Endothelial cell of umbilical vein (primary cell): ENCODE measurements around the gene PRKG1. TPM values are rescaled to one million over a fixed set of nuclear protein-coding genes. Genes with fewer than 3 reads are reported as not detected.

Experiments used
- BruUV-seq: library from RNA; stranded (reverse); fragments of 400-500 nt; replicated peaks from 2 replicates; lab custom pipeline; 2021; lab: Mats Ljungman, UMichigan
- CTCF ChIA-PET: fragments of 300-600, 350-600 bp; sonication (Branson Sonifier 250); formaldehyde crosslinking; loops from one replicate; lab custom pipeline; 2021; ENCODE audit warnings: antibody characterized with exemption, inconsistent platforms; lab: Charles Lee
- POLR2A ChIA-PET: fragments of 300-600, 350-600 bp; sonication (Branson Sonifier 250); formaldehyde crosslinking; loops from one replicate; lab custom pipeline; 2021; ENCODE audit warnings: antibody characterized with exemption, inconsistent platforms; lab: Charles Lee
- DNase-seq: peaks from one replicate; pipeline ENCODE4 v3.0.0-alpha.2; 2011; ENCODE audit warnings: low read depth, low spot score
- FAIRE-seq: peaks from 2 replicates; lab custom pipeline; 2011; peaks lifted over from hg19 to GRCh38; lab: Jason Lieb, UNC
- H2AFZ ChIP-seq: 2 replicates; pipeline ENCODE4 v1.6.0; 2012; ENCODE audit warnings: low read depth, low read length, control low read depth, inconsistent platforms
- H3K27ac ChIP-seq: 2 replicates; pipeline ENCODE4 v1.5.1; 2011; ENCODE audit warnings: low read depth, mild to moderate bottlenecking, control low read depth, low read length, moderate library complexity; ENCODE audit not compliant: insufficient read depth
- H3K27me3 ChIP-seq, 2 experiments: 2 replicates each; pipeline versions ENCODE4 v1.6.0 to v1.6.1; 2011; ENCODE audit warnings: low read length in 2 of 2, mixed read lengths in 1 of 2; ENCODE audit not compliant: control insufficient read depth in 2 of 2, insufficient read depth in 2 of 2
- H3K36me3 ChIP-seq, 2 experiments: 2 replicates in 1 of 2; 3 replicates in 1 of 2; pipeline ENCODE4 v1.5.1; 2011; ENCODE audit warnings: low read length in 2 of 2, mild to moderate bottlenecking in 1 of 2, moderate library complexity in 1 of 2; ENCODE audit not compliant: control insufficient read depth in 2 of 2, insufficient read depth in 2 of 2; ENCODE audit errors: extremely low read depth in 1 of 2
- H3K4me1 ChIP-seq: 3 replicates; pipeline ENCODE4 v1.5.1; 2011; ENCODE audit warnings: mild to moderate bottlenecking, low read length; ENCODE audit not compliant: control insufficient read depth, insufficient read depth; ENCODE audit errors: extremely low read depth
- H3K4me2 ChIP-seq: 2 replicates; pipeline ENCODE4 v1.6.1; 2011; ENCODE audit warnings: low read length, control low read depth, mixed read lengths; ENCODE audit not compliant: insufficient read depth
- H3K4me3 ChIP-seq, 3 experiments: fragments of 200-600 bp in 1 of 3; sonication (generic), shearing (Covaris generic) in 1 of 3; replicated peaks in 1 of 3; 2 replicates each; pipeline ENCODE4 v1.5.1; 2011 to 2016; ENCODE audit warnings: control low read depth in 3 of 3, low read length in 3 of 3, mild to moderate bottlenecking in 2 of 3, inconsistent platforms in 1 of 3, low read depth in 1 of 3, moderate library complexity in 1 of 3; ENCODE audit not compliant: insufficient read depth in 1 of 3
- H3K79me2 ChIP-seq: 2 replicates; pipeline ENCODE4 v1.6.0; 2012; ENCODE audit warnings: low read length, inconsistent platforms; ENCODE audit not compliant: control insufficient read depth, insufficient read depth
- H3K9ac ChIP-seq: replicated peaks from 2 replicates; pipeline ENCODE3; 2011; ENCODE audit warnings: low read length, control low read depth; ENCODE audit not compliant: insufficient read depth; ENCODE audit errors: extremely low read depth
- H3K9me1 ChIP-seq: replicated peaks from 3 replicates; pipeline ENCODE4 v1.6.0; 2011; ENCODE audit warnings: mild to moderate bottlenecking, low read length; ENCODE audit not compliant: control insufficient read depth, insufficient read depth; ENCODE audit errors: extremely low read depth
- H3K9me3 ChIP-seq: replicated peaks from 2 replicates; pipeline ENCODE4 v1.5.1; 2012; ENCODE audit warnings: low read length, inconsistent platforms; ENCODE audit not compliant: control insufficient read depth, insufficient read depth
- H4K20me1 ChIP-seq: replicated peaks from 2 replicates; pipeline ENCODE3; 2011; ENCODE audit warnings: mild to moderate bottlenecking, low read length; ENCODE audit not compliant: control insufficient read depth, insufficient read depth; ENCODE audit errors: extremely low read depth
- CTCF ChIP-seq, 2 donors: IDR thresholded peaks; 1 replicate in 1 of 2; 2 replicates in 1 of 2; pipeline ENCODE4 v1.5.1; 2011; ENCODE audit warnings: low read length in 2 of 2, mild to moderate bottlenecking in 2 of 2, moderate library complexity in 2 of 2, control low read depth in 1 of 2, inconsistent platforms in 1 of 2, low read depth in 1 of 2; ENCODE audit not compliant: insufficient read depth in 1 of 2; ENCODE audit errors: extremely low read depth in 1 of 2
- EZH2 ChIP-seq: IDR thresholded peaks from 2 replicates; pipeline ENCODE4 v1.6.1; 2012; ENCODE audit warnings: borderline replicate concordance, low read depth, mild to moderate bottlenecking, moderate library complexity, low read length, inconsistent platforms; ENCODE audit not compliant: severe bottlenecking
- FOS ChIP-seq: IDR thresholded peaks from 2 replicates; pipeline ENCODE4 v1.6.1; 2011; ENCODE audit warnings: mild to moderate bottlenecking, low read length, moderate library complexity, borderline replicate concordance; ENCODE audit not compliant: insufficient read depth
- GATA2 ChIP-seq: IDR thresholded peaks from 2 replicates; pipeline ENCODE4 v1.7.0; 2011; ENCODE audit warnings: low read depth, mild to moderate bottlenecking, moderate library complexity, mixed read lengths, low read length; ENCODE audit not compliant: insufficient read length, insufficient read depth
- JUN ChIP-seq: IDR thresholded peaks from 2 replicates; pipeline ENCODE4 v1.6.1; 2011; ENCODE audit warnings: borderline replicate concordance, low read depth; ENCODE audit not compliant: insufficient read length, insufficient read depth
- MAX ChIP-seq: IDR thresholded peaks from 2 replicates; pipeline ENCODE4 v1.6.1; 2011; ENCODE audit not compliant: insufficient read depth, insufficient read length
- MYC ChIP-seq: IDR thresholded peaks from one replicate; pipeline ENCODE4 v1.6.1; 2011; ENCODE audit warnings: mild to moderate bottlenecking, low read depth, low read length
- POLR2A ChIP-seq: IDR thresholded peaks from 2 replicates; pipeline ENCODE4 v1.6.1; 2012; ENCODE audit warnings: low read depth, mild to moderate bottlenecking, control low read depth, low read length
- POLR2AphosphoS5 ChIP-seq: IDR thresholded peaks from 2 replicates; pipeline ENCODE4 v1.6.1; 2012; ENCODE audit warnings: low read depth, mild to moderate bottlenecking, control low read depth, low read length, moderate library complexity; ENCODE audit not compliant: insufficient read depth
- dilution Hi-C: fragments of 300-500 bp; cut with MboI; formaldehyde crosslinking; loops from one replicate; pipeline ENCODE4 v1.15.0; 2019; ENCODE audit warnings: low sequenced_read_pairs; ENCODE audit not compliant: extremely low pct_ligation_motif_present
- intact Hi-C: fragments of 100-400 bp; cut with micrococcal nuclease; formaldehyde crosslinking; loops from one replicate; pipeline ENCODE4 v1.10.0; 2022
- polyA plus RNA-seq, 4 experiments: library from polyadenylated mRNA; depleted of rRNA in 3 of 4; stranded (reverse) in 3 of 4; unstranded in 1 of 4; fragments of >200 nt; gene quantifications; 2 replicates each; pipeline versions ENCODE4 v1.2.1 to v1.2.3, GENCODE V29; 2011 to 2012; ENCODE audit warnings: missing spikeins in 1 of 4
- total RNA-seq: library from RNA; stranded (reverse); gene quantifications from 2 replicates; pipeline ENCODE4 v1.2.3, GENCODE V29; 2021

The PRKG1 gene
- total and polyA plus RNA-seq, 2 donors (not counting 3 experiments of a cell fraction or from before 2014, with no cell fraction given), result 0.01 to 0.18 TPM

GRCh38 chr10:51972733-51973346 is 898.6 kb downstream of the PRKG1 start:
- Histone ChIP-seq H3K9me3 (no peaks in the 10 kb centered on the region), H3K27ac (no peak overlapping the region), H2AFZ (no peak overlapping the region), H3K79me2 (no peaks in the 10 kb centered on the region), H3K4me1 (no peaks in the 10 kb centered on the region), H3K9me1 (no peaks in the 10 kb centered on the region), H3K4me3 (no peak overlapping the region), H3K4me2 (no peak overlapping the region), H3K36me3 (no peaks in the 10 kb centered on the region), H4K20me1 (no peaks in the 10 kb centered on the region), H3K27me3 (peaks cover 0 to 6% of the 10 kb centered on the region in 2 experiments), H3K9ac (no peak overlapping the region)
- POLR2A ChIA-PET, result no interaction called here
- no TSS peak for BruUV-seq
- TF ChIP-seq POLR2A, result no peak
- TF ChIP-seq CTCF (IDR thresholded peaks at IDR 0.05; ENCODE audit: extremely low read depth in 1 of 2, insufficient read depth in 1 of 2, low read depth in 1 of 2, low read length in 2 of 2), result no peak
- TF ChIP-seq MYC, result no peak
- TF ChIP-seq FOS, result no peak
- TF ChIP-seq POLR2AphosphoS5, result no peak
- no peak for TF ChIP-seq GATA2
- TF ChIP-seq EZH2, result no peak
- no peak for TF ChIP-seq MAX
- TF ChIP-seq JUN, result no peak
- CTCF ChIA-PET, result interaction anchor here (1.3 kb wide), 1 partner anchor 8 kb away, joined by 3 read pairs; no protein-coding TSS in a partner anchor
- no peak for DNase-seq
- intact Hi-C loops, result no loop called here
- dilution Hi-C loops, result no loop called here
- FAIRE-seq, result no peak
